ENCODE results near the gene KIF2C. TPM values are rescaled to one million over a fixed set of nuclear protein-coding genes. Genes with fewer than 3 reads are reported as not detected.
"Not testable (repeated sequence)": the region's sequence is repeated elsewhere in the genome, so short reads cannot be mapped to it uniquely, and the experiment has no call there.

The KIF2C gene

GRCh38 chr1:44810762-44811105 is 71.1 kb downstream of the KIF2C start:
- peak overlapping the region; percentile 82 for H3K4me2 ChIP-seq (ENCODE audit: low read length)
- peaks cover 26% of the 10 kb centered on the region for H3K36me3 ChIP-seq (ENCODE audit: insufficient read depth, low read length)
- peak overlapping the region; percentile 97 for H3K9ac ChIP-seq (ENCODE audit: low read depth, low read length)
- not testable (repeated sequence) for H3K27me3 ChIP-seq (ENCODE audit: control insufficient read depth, insufficient read depth, low read length); H3K9me3 ChIP-seq (replicated peaks; ENCODE audit: low read length)
- H3K4me1 ChIP-seq (ENCODE audit: control insufficient read depth, insufficient read depth, low read length), result peaks cover 88% of the 10 kb centered on the region
- peak overlapping the region; percentile 65 for H3K4me3 ChIP-seq (ENCODE audit: low read length)

- Histone ChIP-seq H3K4me3 (ENCODE audit: low read length) (no peak overlapping the region), H3K4me1 (ENCODE audit: control insufficient read depth, insufficient read depth, low read length) (peaks cover 83% of the 10 kb centered on the region), H3K9me3 (replicated peaks; ENCODE audit: low read length) (no peaks in the 10 kb centered on the region), H3K27me3 (ENCODE audit: control insufficient read depth, insufficient read depth, low read length) (no peaks in the 10 kb centered on the region), H3K36me3 (ENCODE audit: insufficient read depth, low read length) (peaks cover 24% of the 10 kb centered on the region), H3K9ac (ENCODE audit: low read depth, low read length) (peak overlapping the region; percentile 13), H3K4me2 (ENCODE audit: low read length) (peak overlapping the region; percentile 10)
These were observed 71.6 kb downstream of the KIF2C start for GRCh38 chr1:44811234-44811633.

DNA sequence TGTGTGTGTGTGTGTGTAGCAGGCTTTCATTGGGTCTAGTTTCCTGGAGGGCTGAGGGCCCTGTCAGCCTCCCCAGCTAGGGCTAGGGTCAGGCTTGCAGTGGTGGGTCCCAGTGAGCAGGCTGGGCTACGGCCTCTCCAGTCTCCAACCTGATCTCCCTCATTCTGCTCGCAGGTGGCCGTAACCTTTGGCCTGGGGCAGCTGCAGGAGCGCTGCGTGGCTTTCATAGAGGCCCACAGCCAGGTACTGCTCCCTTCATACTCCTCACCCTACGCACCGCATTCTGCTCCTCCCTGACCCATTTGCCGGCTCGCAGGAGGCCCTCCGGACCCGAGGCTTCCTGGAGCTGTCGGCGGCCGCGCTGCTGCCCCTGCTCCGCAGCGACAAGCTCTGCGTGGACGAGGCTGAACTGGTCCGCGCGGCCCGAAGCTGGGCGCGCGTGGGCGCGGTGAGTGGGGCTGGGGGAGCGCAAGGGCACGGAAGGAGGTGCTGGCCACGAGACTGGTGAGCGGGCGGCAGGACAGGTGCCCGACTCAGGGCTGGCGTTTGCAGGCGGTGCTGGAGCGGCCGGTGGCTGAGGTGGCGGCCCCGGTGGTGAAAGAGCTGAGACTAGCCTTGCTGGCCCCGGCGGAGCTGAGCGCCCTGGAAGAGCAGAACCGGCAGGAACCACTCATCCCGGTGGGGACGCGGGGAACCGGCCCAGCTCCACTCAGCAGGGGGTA is 73.3 kb downstream of the KIF2C start:
- H3K9ac ChIP-seq (ENCODE audit: low read depth, low read length), result no peak overlapping the region
- H3K4me3 ChIP-seq (ENCODE audit: low read length), result peak overlapping the region; percentile 59
- no peaks in the 10 kb centered on the region for H3K27me3 ChIP-seq (ENCODE audit: control insufficient read depth, insufficient read depth, low read length)
- no peaks in the 10 kb centered on the region for H3K9me3 ChIP-seq (replicated peaks; ENCODE audit: low read length)
- H3K4me2 ChIP-seq (ENCODE audit: low read length), result peak overlapping the region; percentile 76
- peaks cover 16% of the 10 kb centered on the region for H3K36me3 ChIP-seq (ENCODE audit: insufficient read depth, low read length)
- H3K4me1 ChIP-seq (ENCODE audit: control insufficient read depth, insufficient read depth, low read length), result peaks cover 66% of the 10 kb centered on the region

DNA sequence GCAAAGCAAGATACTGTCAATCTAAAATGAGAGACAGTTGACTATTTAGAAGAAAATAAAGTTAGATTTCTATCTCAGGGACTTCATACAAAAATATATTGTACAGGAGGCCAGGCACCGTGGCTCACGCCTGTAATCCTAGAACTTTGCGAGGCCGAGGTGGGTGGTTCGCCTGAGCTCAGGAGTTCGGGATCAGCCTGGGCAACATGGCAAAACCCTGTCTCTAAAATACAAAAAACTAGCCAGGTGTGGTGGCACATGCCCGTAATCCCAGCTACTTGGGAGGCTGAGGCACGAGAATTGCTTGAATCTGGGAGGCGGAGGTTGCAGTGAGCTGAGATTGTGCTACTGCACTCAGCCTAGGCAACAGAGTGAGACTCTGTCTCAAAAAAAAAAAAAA is 76.3 kb downstream of the KIF2C start:
- peaks cover 13% of the 10 kb centered on the region for H3K36me3 ChIP-seq (ENCODE audit: insufficient read depth, low read length)
- not testable (repeated sequence) for H3K4me3 ChIP-seq (ENCODE audit: low read length); H3K27me3 ChIP-seq (ENCODE audit: control insufficient read depth, insufficient read depth, low read length); H3K9ac ChIP-seq (ENCODE audit: low read depth, low read length); H3K9me3 ChIP-seq (replicated peaks; ENCODE audit: low read length); H3K4me2 ChIP-seq (ENCODE audit: low read length)
- H3K4me1 ChIP-seq (ENCODE audit: control insufficient read depth, insufficient read depth, low read length), result peaks cover 53% of the 10 kb centered on the region

DNA sequence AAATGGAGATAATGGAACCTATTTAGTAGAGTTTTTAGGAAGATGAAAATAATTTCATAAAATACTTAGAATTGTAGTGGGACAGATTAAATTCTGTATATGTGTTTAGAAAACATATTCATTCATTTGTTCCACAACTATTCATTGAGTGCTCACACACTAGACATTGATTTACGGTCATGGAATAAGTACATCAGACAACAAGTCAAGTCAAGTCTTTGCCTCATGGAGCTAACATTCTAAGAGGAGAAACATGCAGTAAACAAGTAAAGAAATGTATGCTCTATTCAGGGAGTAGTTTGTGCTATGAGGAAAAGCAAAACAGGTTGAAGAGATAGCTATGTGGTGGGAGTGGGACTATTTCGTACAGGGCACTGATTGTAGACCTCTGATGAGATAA is 77.7 kb downstream of the KIF2C start:
- Histone ChIP-seq H3K36me3 (ENCODE audit: insufficient read depth, low read length) (peaks cover 13% of the 10 kb centered on the region), H3K9ac (ENCODE audit: low read depth, low read length) (no peak overlapping the region), H3K27me3 (ENCODE audit: control insufficient read depth, insufficient read depth, low read length) (no peaks in the 10 kb centered on the region), H3K4me3 (ENCODE audit: low read length) (no peak overlapping the region), H3K9me3 (replicated peaks; ENCODE audit: low read length) (no peaks in the 10 kb centered on the region), H3K4me2 (ENCODE audit: low read length) (no peak overlapping the region), H3K4me1 (ENCODE audit: control insufficient read depth, insufficient read depth, low read length) (peaks cover 40% of the 10 kb centered on the region)

Small RNA genes lying within 50 kb of the gene (small RNA-seq; reads per million reads assigned to genes)
- gene RNU5D-1, result 748 reads per million, percentile 99 among the genes with 10 or more reads in this experiment
- gene RNU5F-1, result 143 reads per million, percentile 97 among the genes with 10 or more reads in this experiment
- gene SNORD38A, result 2,627 reads per million, percentile 100 among the genes with 10 or more reads in this experiment
- not detected for gene SNORD38B
- gene SNORD46, result 34.4 reads per million, percentile 95 among the genes with 10 or more reads in this experiment
- gene SNORD55, result not detected

All from skeletal muscle satellite cell (primary cell).